ENCODE results near the gene CERS6.

Gene CERS6

GRCh38 chr2:168730344-168730743 lies 274.3 kb downstream of the CERS6 start:
- no peak for DNase-seq (ENCODE audit: low read depth in 2 of 2)

GRCh38 chr2:168731002-168731401 lies 274.9 kb downstream of the CERS6 start:
- no peak for DNase-seq (ENCODE audit: low read depth in 2 of 2)

GRCh38 chr2:168731616-168732015 lies 275.5 kb downstream of the CERS6 start:
- DNase-seq (ENCODE audit: low read depth in 2 of 2): no peak

GRCh38 chr2:168732100-168732499 lies 276.0 kb downstream of the CERS6 start:
- no peak for DNase-seq (ENCODE audit: low read depth in 2 of 2)

- DNase-seq (ENCODE audit: low read depth in 2 of 2): no peak
Observed at GRCh38 chr2:168732506-168732905, 276.4 kb downstream of the CERS6 start.

- no peak for DNase-seq (ENCODE audit: low read depth in 2 of 2)
Observed at GRCh38 chr2:168734199-168734760, 278.2 kb downstream of the CERS6 start.

GRCh38 chr2:168736649-168737445 lies 280.8 kb downstream of the CERS6 start:
- DNase-seq (ENCODE audit: low read depth in 2 of 2): no peak

- DNase-seq (ENCODE audit: low read depth in 2 of 2): no peak
Observed at GRCh38 chr2:168738062-168738461, 282.0 kb downstream of the CERS6 start.

GRCh38 chr2:168740360-168740759 lies 284.3 kb downstream of the CERS6 start:
- DNase-seq (ENCODE audit: low read depth in 2 of 2): no peak

GRCh38 chr2:168740788-168741187 lies 284.7 kb downstream of the CERS6 start:
- no peak for DNase-seq (ENCODE audit: low read depth in 2 of 2)

GRCh38 chr2:168742258-168742932 lies 286.3 kb downstream of the CERS6 start:
- DNase-seq (ENCODE audit: low read depth in 2 of 2): no peak

GRCh38 chr2:168744844-168745243 lies 288.8 kb downstream of the CERS6 start:
- no peak for DNase-seq (ENCODE audit: low read depth in 2 of 2)

GRCh38 chr2:168748461-168748860 lies 292.4 kb downstream of the CERS6 start:
- no peak for DNase-seq (ENCODE audit: low read depth in 2 of 2)

GRCh38 chr2:168749297-168749696 lies 293.2 kb downstream of the CERS6 start:
- DNase-seq (ENCODE audit: low read depth in 2 of 2): no peak

- DNase-seq (ENCODE audit: low read depth in 2 of 2): no peak
Observed at GRCh38 chr2:168751104-168751740, 295.1 kb downstream of the CERS6 start.

GRCh38 chr2:168752361-168752760 lies 296.3 kb downstream of the CERS6 start:
- DNase-seq (ENCODE audit: low read depth in 2 of 2): no peak

- no peak for DNase-seq (ENCODE audit: low read depth in 2 of 2)
Observed at GRCh38 chr2:168753765-168754329, 297.8 kb downstream of the CERS6 start.

GRCh38 chr2:168757223-168757622 lies 301.2 kb downstream of the CERS6 start:
- DNase-seq (ENCODE audit: low read depth in 2 of 2): no peak

GRCh38 chr2:168758970-168759820 lies 303.1 kb downstream of the CERS6 start:
- peak; percentile 9 to 21 for DNase-seq (ENCODE audit: low read depth in 2 of 2)

GRCh38 chr2:168765401-168765800 lies 309.3 kb downstream of the CERS6 start:
- DNase-seq (ENCODE audit: low read depth in 2 of 2): no peak

- DNase-seq (ENCODE audit: low read depth in 2 of 2): no peak
Observed at GRCh38 chr2:168766600-168766999, 310.5 kb downstream of the CERS6 start.
